ENCODE measurements around the gene HIVEP3. TPM values are rescaled to one million over a fixed set of nuclear protein-coding genes. Genes with fewer than 3 reads are reported as not detected.
A peak's percentile ranks its signal among the peaks of the same experiment; 100 is the strongest.

HIVEP3 gene
- total RNA-seq, 1 donor from 2014 or later: 76.7 TPM

DNA sequence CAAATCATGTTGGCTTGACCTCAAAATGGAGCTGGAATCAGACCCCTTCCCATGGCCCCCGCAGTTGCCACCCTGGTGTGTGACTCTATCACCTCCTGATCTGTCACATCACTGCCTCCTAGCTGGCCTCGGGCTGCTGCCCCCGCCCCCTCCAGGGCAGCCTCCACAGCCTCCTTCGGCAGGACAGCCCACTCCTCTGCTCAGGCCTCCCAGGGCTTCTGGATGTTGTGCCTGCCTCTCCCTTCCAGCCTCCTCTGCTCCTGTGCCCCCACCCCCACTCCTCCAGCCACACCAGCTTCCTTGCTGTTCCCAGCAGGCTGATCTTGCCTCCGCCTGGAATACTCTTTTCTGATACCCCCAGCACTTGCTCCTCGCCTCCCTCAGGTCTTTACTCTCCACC is 299.9 kb downstream of the HIVEP3 start:
- H3K36me3 Mint-ChIP-seq (ENCODE audit: low read depth): peaks cover 56% of the 10 kb centered on the region
- no peaks in the 10 kb centered on the region for H3K27me3 Mint-ChIP-seq (ENCODE audit: insufficient read depth)
- no peak overlapping the region for H3K27ac Mint-ChIP-seq
- no peak overlapping the region for H3K4me3 Mint-ChIP-seq
- intact Hi-C loops (cut with micrococcal nuclease): no loop called here
- no peaks in the 10 kb centered on the region for H3K9me3 Mint-ChIP-seq
- no peak for DNase-seq (ENCODE audit: low spot score)
- H3K4me1 Mint-ChIP-seq (ENCODE audit: low read depth): peaks cover 66% of the 10 kb centered on the region

- no peaks in the 10 kb centered on the region for H3K27me3 Mint-ChIP-seq (ENCODE audit: insufficient read depth)
- peaks cover 60% of the 10 kb centered on the region for H3K36me3 Mint-ChIP-seq (ENCODE audit: low read depth)
- DNase-seq (ENCODE audit: low spot score): no peak
- no peaks in the 10 kb centered on the region for H3K9me3 Mint-ChIP-seq
- peaks cover 60% of the 10 kb centered on the region for H3K4me1 Mint-ChIP-seq (ENCODE audit: low read depth)
- H3K27ac Mint-ChIP-seq: no peak overlapping the region
- no peak overlapping the region for H3K4me3 Mint-ChIP-seq
- intact Hi-C loops (cut with micrococcal nuclease): no loop called here
Observed at GRCh38 chr1:41618066-41618825, 300.5 kb downstream of the HIVEP3 start.

GRCh38 chr1:41617336-41617735 is 301.4 kb downstream of the HIVEP3 start:
- DNase-seq (ENCODE audit: low spot score): no peak
- peaks cover 52% of the 10 kb centered on the region for H3K36me3 Mint-ChIP-seq (ENCODE audit: low read depth)
- H3K27ac Mint-ChIP-seq: no peak overlapping the region
- H3K4me3 Mint-ChIP-seq: no peak overlapping the region
- no peaks in the 10 kb centered on the region for H3K27me3 Mint-ChIP-seq (ENCODE audit: insufficient read depth)
- H3K4me1 Mint-ChIP-seq (ENCODE audit: low read depth): peaks cover 52% of the 10 kb centered on the region
- intact Hi-C loops (cut with micrococcal nuclease): no loop called here
- H3K9me3 Mint-ChIP-seq: no peaks in the 10 kb centered on the region

DNA sequence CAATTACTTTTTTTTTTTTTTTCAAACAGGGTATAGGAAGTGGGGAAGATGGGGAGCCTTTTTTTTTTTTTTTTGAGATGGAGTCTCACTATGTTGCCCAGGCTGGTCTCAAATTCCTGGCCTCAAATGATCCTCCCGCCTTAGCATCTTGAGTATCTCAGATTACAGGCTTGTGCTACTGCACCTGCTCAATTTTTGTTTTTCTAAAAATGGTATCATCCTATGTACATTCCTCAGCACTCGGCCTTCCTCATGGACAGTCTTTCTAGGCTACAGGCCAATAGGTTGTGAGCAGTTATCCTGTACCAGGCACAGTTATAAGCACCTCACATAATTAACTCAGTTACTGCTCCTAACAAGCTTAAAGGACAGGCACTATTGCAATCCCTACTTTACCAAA is 302.2 kb downstream of the HIVEP3 start:
- no peaks in the 10 kb centered on the region for H3K9me3 Mint-ChIP-seq
- H3K4me1 Mint-ChIP-seq (ENCODE audit: low read depth): peaks cover 51% of the 10 kb centered on the region
- H3K27me3 Mint-ChIP-seq (ENCODE audit: insufficient read depth): no peaks in the 10 kb centered on the region
- no peak for DNase-seq (ENCODE audit: low spot score)
- H3K4me3 Mint-ChIP-seq: no peak overlapping the region
- H3K27ac Mint-ChIP-seq: no peak overlapping the region
- H3K36me3 Mint-ChIP-seq (ENCODE audit: low read depth): peaks cover 54% of the 10 kb centered on the region
- intact Hi-C loops (cut with micrococcal nuclease): loop anchor here (1.0 kb wide), 1 partner anchor 8 kb away; no protein-coding TSS in a partner anchor

- Mint-ChIP-seq H3K36me3 (ENCODE audit: low read depth) (peaks cover 54% of the 10 kb centered on the region), H3K27me3 (ENCODE audit: insufficient read depth) (no peaks in the 10 kb centered on the region), H3K27ac (peak overlapping the region; percentile 34), H3K4me3 (no peak overlapping the region), H3K4me1 (ENCODE audit: low read depth) (peaks cover 45% of the 10 kb centered on the region), H3K9me3 (no peaks in the 10 kb centered on the region)
- intact Hi-C loops (cut with micrococcal nuclease): loop anchor here (1.0 to 2.0 kb wide), 2 partner anchors 8 to 15 kb away; no protein-coding TSS in a partner anchor
- no peak for DNase-seq (ENCODE audit: low spot score)
Observed at GRCh38 chr1:41615981-41616380, 302.7 kb downstream of the HIVEP3 start.

- Mint-ChIP-seq H3K36me3 (ENCODE audit: low read depth) (peaks cover 52% of the 10 kb centered on the region), H3K9me3 (no peaks in the 10 kb centered on the region), H3K27ac (peak overlapping the region; percentile 55), H3K27me3 (ENCODE audit: insufficient read depth) (no peaks in the 10 kb centered on the region), H3K4me1 (ENCODE audit: low read depth) (peaks cover 39% of the 10 kb centered on the region), H3K4me3 (no peak overlapping the region)
- DNase-seq (ENCODE audit: low spot score): no peak
- intact Hi-C loops (cut with micrococcal nuclease): loop anchor here (2.0 kb wide), 1 partner anchor 15 kb away; no protein-coding TSS in a partner anchor
Observed at GRCh38 chr1:41615316-41615715, 303.4 kb downstream of the HIVEP3 start.

DNA sequence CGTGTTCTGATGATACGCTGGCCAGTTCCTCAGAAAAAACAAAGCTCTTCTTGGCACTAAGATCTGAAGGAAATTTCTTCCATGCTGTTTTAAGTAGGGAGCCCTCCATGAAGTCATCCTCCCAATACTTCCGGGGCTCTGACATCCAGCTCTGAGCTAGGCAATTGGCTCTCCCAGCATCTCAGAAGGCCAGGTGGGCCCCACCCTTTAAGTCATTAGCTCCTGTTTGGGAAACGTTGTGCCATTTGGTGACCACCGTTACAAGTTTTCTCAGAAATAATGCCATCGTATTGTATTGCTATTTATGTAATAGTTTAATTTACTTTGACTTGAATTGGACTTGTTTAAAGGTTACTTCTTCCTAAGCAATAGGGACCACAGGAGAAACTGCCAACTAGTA is 303.9 kb downstream of the HIVEP3 start:
- Mint-ChIP-seq H3K4me3 (no peak overlapping the region), H3K27me3 (ENCODE audit: insufficient read depth) (no peaks in the 10 kb centered on the region), H3K9me3 (no peaks in the 10 kb centered on the region), H3K27ac (no peak overlapping the region), H3K4me1 (ENCODE audit: low read depth) (peaks cover 41% of the 10 kb centered on the region), H3K36me3 (ENCODE audit: low read depth) (peaks cover 55% of the 10 kb centered on the region)
- intact Hi-C loops (cut with micrococcal nuclease): loop anchor here (2.0 kb wide), 1 partner anchor 14 kb away; no protein-coding TSS in a partner anchor
- DNase-seq (ENCODE audit: low spot score): no peak

- no peaks in the 10 kb centered on the region for H3K9me3 Mint-ChIP-seq
- H3K4me3 Mint-ChIP-seq: no peak overlapping the region
- peaks cover 47% of the 10 kb centered on the region for H3K4me1 Mint-ChIP-seq (ENCODE audit: low read depth)
- H3K27me3 Mint-ChIP-seq (ENCODE audit: insufficient read depth): no peaks in the 10 kb centered on the region
- intact Hi-C loops (cut with micrococcal nuclease): loop anchor here (2.0 kb wide), 1 partner anchor 13 kb away; no protein-coding TSS in a partner anchor
- H3K36me3 Mint-ChIP-seq (ENCODE audit: low read depth): peaks cover 54% of the 10 kb centered on the region
- H3K27ac Mint-ChIP-seq: no peak overlapping the region
- no peak for DNase-seq (ENCODE audit: low spot score)
Observed at GRCh38 chr1:41613689-41614574, 304.8 kb downstream of the HIVEP3 start.

DNA sequence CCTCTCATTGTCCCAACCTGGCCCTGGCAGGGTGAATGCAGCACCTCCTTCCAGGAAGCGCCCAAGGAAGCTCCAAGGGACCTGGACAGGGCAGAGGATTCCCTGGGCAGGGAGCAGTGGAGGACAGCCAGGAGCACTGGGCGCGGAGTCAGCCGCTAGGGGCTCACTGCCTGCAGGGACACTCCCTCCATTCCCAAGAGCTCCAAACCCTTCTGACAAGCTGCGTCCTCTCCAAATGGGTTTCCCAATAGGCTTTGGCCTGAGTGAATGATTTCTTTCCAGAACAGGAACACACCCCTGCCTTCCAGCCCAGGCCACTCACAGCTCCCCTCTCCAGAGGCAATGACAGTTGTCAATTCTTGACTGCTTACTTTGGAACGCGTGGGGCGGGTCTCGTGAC is 305.8 kb downstream of the HIVEP3 start:
- DNase-seq (ENCODE audit: low spot score): no peak
- Mint-ChIP-seq H3K9me3 (no peaks in the 10 kb centered on the region), H3K4me1 (ENCODE audit: low read depth) (peaks cover 53% of the 10 kb centered on the region), H3K4me3 (no peak overlapping the region), H3K27ac (no peak overlapping the region), H3K27me3 (ENCODE audit: insufficient read depth) (no peaks in the 10 kb centered on the region), H3K36me3 (ENCODE audit: low read depth) (peaks cover 50% of the 10 kb centered on the region)
- intact Hi-C loops (cut with micrococcal nuclease): no loop called here

- DNase-seq (ENCODE audit: low spot score): no peak
- Mint-ChIP-seq H3K27ac (no peak overlapping the region), H3K4me1 (ENCODE audit: low read depth) (peaks cover 54% of the 10 kb centered on the region), H3K4me3 (no peak overlapping the region), H3K36me3 (ENCODE audit: low read depth) (peaks cover 50% of the 10 kb centered on the region), H3K27me3 (ENCODE audit: insufficient read depth) (no peaks in the 10 kb centered on the region), H3K9me3 (no peaks in the 10 kb centered on the region)
- intact Hi-C loops (cut with micrococcal nuclease): no loop called here
Observed at GRCh38 chr1:41611932-41612450, 306.7 kb downstream of the HIVEP3 start.

DNA sequence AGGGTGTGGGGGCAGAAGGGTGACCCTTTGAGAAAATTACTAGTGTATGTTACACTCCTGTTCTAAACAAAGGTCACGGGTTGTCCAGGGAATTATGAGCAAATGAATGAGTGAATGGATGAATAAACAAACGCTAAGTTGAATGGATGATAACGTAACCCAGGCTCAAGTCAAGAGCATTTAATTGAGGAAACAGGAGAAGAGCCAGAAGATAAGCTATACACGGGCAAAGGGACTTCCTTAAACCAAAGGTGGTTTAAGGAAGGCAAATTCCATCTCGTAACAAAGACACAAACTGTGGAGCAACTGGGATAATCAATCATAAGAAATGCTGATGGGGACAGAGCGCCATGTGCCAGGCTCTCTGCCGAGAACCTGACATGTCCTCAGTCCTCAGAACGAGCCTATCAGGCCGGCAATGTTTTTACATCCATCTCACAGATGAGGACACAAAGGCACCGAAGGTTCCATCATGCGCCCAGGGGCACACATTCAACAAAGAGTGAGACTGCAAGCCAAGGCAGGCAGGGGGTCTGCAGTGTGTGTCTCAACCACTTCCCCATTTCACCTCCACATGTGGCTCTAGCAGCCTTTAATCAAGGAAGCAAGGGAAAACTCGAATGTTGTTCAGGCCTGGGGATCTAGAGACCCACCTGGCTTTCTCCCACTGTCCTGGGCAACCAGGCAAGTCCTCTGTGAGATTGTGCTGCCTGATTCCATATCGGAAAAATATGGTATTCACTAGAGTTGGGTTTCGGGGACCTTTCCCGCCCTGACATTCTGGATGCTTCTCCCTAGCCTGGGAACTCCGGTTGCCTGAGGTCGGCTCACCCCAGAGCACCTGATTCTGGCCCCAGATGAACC is 307.4 kb downstream of the HIVEP3 start:
- peaks cover 48% of the 10 kb centered on the region for H3K36me3 Mint-ChIP-seq (ENCODE audit: low read depth)
- H3K4me1 Mint-ChIP-seq (ENCODE audit: low read depth): peaks cover 51% of the 10 kb centered on the region
- H3K27me3 Mint-ChIP-seq (ENCODE audit: insufficient read depth): no peaks in the 10 kb centered on the region
- H3K27ac Mint-ChIP-seq: no peak overlapping the region
- no peak overlapping the region for H3K4me3 Mint-ChIP-seq
- no peaks in the 10 kb centered on the region for H3K9me3 Mint-ChIP-seq
- intact Hi-C loops (cut with micrococcal nuclease): no loop called here
- no peak for DNase-seq (ENCODE audit: low spot score)

GRCh38 chr1:41610361-41610760 is 308.4 kb downstream of the HIVEP3 start:
- DNase-seq (ENCODE audit: low spot score): no peak
- intact Hi-C loops (cut with micrococcal nuclease): no loop called here

More at GRCh38 chr1:41610361-41610760, 308.4 kb downstream of the HIVEP3 start:
- no peak overlapping the region for H3K4me3 Mint-ChIP-seq
- no peaks in the 10 kb centered on the region for H3K9me3 Mint-ChIP-seq
- H3K27me3 Mint-ChIP-seq (ENCODE audit: insufficient read depth): no peaks in the 10 kb centered on the region
- H3K27ac Mint-ChIP-seq: no peak overlapping the region
- H3K4me1 Mint-ChIP-seq (ENCODE audit: low read depth): peaks cover 53% of the 10 kb centered on the region
- peaks cover 50% of the 10 kb centered on the region for H3K36me3 Mint-ChIP-seq (ENCODE audit: low read depth)

All from activated T-helper 1 cell treated with anti-CD3 and anti-CD28 coated beads, Interleukin-12 subunit alpha, Interleukin-12 subunit beta, Interleukin-2, Interleukin-4 antibody, amounts not matched to agents 30 ng/mL and 10 ng/mL and 1 ng/mL, durations not matched to agents 14 hours and 24 hours and 36 hours (primary cell).